NCI-H460 (cell line): ENCODE data around the gene ANKRD55. TPM values are rescaled to one million over a fixed set of nuclear protein-coding genes. Genes with fewer than 3 reads are reported as not detected.
"Not testable (repeated sequence)": the region's sequence is repeated elsewhere in the genome, so short reads cannot be mapped to it uniquely, and the experiment has no call there.

Experiments
- DNase-seq: peaks from one replicate; pipeline ENCODE4 v3.0.0-alpha.2; 2016; ENCODE audit warnings: low read depth; ENCODE audit errors: extremely low read depth
- total RNA-seq: library from RNA; depleted of rRNA; stranded (reverse); fragments of >200 nt; shearing (Covaris generic); gene quantifications from 2 replicates; pipeline ENCODE4 v1.2.3, GENCODE V29; 2014

ANKRD55 gene
- total RNA-seq, 1 experiment from 2014 or later: not detected

- DNase-seq: no peak
Observed at GRCh38 chr5:56172241-56172640, 60.9 kb downstream of the ANKRD55 start.

DNA sequence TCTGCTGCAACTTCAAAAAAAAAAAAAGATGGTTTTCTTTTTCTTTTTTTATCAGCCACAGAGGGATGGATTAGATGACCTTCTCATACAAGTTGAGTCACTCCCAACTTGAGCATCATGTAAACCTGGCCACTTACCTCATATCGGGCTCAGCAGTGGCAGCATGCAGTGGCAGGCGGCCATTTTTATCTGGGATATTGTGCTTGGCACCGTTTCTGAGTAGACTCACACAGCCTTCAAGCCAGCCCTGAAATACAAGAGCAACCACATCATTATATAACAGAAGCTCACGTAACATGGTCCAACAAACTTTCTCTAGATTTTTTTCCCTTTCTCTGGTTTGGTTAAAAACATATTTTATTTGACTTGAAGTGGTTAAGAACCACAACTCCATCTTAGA, 62.6 kb downstream of the ANKRD55 start:
- DNase-seq: no peak

DNA sequence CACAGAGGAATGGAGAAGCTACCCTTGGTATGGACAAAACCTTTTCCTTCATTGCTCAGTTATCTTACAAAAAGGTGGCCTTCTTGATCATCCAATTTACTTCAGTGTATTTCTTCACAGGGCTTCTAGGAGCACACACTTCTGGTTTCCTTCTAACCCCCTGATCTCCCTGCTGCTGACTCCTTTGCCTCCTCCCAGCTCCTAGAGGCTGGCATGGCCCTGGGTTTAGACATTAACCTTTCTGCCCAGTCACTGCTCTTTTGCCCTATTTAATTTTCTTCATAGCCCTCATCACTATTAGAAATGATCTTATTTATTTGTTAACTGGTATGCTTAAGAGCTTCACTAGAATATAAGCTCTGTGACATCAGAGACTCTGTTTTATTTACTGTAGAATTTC, 63.2 kb downstream of the ANKRD55 start:
- no peak for DNase-seq

DNA sequence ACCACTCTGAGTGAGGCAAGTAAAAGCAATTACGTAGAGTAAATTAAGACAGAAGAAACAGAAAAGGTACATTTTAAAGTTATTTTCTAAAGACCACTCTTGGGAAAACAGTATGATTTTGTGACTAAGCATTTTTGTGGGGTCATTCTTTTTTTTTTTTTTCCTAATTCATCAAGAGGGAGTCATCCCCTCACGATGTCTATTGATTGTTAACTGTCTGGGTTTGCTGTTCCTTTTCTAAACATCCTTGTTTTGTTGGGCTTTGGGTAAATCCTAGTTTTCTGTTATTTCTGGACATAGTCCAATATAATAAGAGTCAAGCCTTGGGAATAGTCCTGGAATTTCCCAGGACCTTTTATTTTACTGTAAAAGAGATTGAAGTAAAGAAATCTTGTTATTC, 63.8 kb downstream of the ANKRD55 start:
- no peak for DNase-seq

- no peak for DNase-seq
Observed at GRCh38 chr5:56168066-56168478, 65.1 kb downstream of the ANKRD55 start.

DNA sequence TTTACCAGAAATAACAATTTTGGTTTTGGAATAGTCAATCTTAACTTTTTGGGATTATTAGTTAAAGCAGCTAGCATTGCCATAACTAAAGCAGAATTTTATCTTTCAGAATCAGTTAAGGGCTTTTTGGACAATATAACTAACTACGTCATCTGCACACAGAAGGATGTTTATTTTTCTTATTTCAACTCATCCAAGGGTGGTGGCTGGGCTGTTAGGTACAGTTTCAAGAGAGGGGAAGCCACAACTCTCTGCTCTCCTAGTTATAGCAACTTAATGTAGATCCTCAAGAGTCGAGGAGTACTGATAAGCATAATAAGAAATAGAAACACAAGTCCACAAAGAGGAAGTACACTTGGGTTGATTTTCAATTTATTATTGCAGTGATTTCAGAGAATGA, 65.6 kb downstream of the ANKRD55 start:
- DNase-seq: no peak

- no peak for DNase-seq
Observed at GRCh38 chr5:56166671-56167385, 66.3 kb downstream of the ANKRD55 start.

GRCh38 chr5:56164376-56164775, 68.8 kb downstream of the ANKRD55 start:
- DNase-seq: no peak

- no peak for DNase-seq
Observed at GRCh38 chr5:56161927-56162326, 71.2 kb downstream of the ANKRD55 start.

- DNase-seq: no peak
Observed at GRCh38 chr5:56161439-56161823, 71.7 kb downstream of the ANKRD55 start.

- DNase-seq: no peak
Observed at GRCh38 chr5:56160723-56161438, 72.2 kb downstream of the ANKRD55 start.

DNA sequence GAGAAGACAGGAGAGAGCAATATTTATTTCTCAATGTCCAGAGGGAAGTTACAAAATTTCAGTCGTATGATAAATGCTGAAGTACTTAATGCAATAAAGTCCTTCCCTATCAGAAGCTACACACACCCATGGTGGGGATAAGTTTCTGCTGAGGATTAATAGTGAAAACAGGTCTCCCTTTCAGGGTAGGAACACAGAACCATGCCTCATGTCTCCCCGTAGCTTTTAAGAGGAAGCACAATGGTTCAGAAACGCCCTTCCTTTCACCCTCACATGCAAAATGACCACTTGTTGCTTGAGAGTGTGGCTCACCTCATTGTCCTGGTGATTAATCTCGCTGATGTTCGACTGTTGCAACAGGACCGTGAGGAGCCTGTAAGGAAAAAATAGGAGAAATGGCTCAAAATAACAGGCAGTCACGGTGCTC, 73.6 kb downstream of the ANKRD55 start:
- DNase-seq: no peak

DNA sequence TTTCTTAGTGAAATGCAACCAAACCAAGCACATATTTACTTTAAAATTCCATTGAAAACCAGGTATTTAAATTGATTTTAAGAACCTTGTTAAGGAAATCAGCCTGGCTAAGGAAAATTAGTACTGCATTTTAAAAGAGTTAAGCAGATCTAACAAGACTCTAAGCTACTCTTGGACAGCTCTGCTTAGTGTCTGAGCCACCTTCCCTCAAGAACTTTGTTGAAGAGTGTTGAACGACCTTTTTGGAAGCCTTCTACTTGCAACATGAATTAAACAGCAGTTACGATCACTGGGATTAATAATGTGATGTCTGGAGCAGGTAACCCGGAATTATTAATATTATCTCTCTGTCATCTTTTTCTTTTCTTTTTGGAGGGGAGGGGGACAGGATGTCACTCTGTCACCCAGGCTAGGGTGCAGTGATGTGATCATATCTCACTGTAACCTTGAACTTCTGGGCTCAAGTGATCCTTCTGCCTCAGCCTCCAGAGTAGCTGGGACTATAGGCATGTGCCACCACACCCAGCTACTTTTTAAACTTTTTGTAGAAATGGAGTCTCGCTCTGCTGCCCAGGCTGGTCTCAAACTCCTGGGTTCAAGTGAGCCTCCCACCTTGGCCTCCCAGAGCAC, 74.7 kb downstream of the ANKRD55 start:
- no peak for DNase-seq

- not testable (repeated sequence) for DNase-seq
Observed at GRCh38 chr5:56157191-56157621, 75.9 kb downstream of the ANKRD55 start.

GRCh38 chr5:56156585-56157190, 76.4 kb downstream of the ANKRD55 start:
- DNase-seq: not testable (repeated sequence)

DNA sequence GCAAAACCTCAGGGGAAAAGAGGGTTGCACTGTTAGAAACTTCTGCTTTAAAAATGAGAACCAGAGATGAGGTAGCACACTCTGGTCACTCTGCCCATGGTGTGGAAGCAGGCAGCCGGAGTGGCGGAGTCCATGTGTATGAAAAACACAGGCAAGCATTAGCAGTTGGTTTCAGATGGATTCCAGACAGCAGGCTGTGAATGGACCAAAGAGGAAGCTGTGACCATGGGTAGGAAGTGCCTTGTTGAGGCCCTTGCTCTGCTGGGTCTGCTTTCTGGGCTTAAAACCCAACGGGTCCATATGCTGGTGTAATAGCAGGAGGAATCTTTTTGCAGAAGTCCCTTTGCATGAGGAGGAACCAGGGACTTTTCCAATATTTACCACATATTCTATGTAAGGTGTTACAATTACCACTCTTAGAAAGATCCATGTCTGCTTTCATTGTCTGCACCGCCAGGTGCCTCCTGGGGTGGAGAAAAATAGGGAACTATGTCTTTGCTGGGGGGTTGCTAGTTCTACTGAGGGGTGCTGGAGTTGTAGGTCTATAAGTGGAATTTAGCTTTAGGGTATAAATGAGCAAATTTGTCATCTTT, 77.0 kb downstream of the ANKRD55 start:
- DNase-seq: no peak

- DNase-seq: no peak
Observed at GRCh38 chr5:56154732-56155484, 78.2 kb downstream of the ANKRD55 start.

- DNase-seq: no peak
Observed at GRCh38 chr5:56152437-56152836, 80.7 kb downstream of the ANKRD55 start.

- not testable (repeated sequence) for DNase-seq
Observed at GRCh38 chr5:56150756-56151155, 82.4 kb downstream of the ANKRD55 start.

DNA sequence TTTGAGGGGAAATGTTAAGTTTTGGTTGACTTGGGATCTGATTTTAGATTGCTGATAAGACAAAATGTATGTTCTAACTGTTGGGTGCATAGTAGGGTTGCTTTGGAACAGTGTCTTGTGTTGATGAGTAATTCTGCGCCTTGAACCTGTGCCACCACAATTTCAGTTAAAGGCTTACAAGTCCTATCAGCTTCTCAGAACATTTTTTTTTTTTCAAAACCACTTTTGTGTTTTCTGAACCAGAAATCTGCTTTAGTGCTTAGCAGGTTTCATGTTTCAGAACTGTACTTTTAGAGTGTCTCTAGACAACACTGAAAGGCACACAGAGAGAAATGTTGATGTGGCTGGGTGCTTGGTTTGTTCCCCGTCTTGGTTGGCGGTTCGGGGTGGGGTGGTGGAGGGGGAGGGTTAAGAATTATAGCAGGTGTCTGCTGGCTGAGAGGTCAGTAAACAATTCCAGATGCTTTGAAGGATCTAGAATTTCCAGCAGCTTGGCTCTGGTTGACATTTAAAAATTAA, 84.6 kb downstream of the ANKRD55 start:
- no peak for DNase-seq
